Measurements from ENCODE around the gene STAT3.
"Not testable (repeated sequence)": the region's sequence is repeated elsewhere in the genome, so short reads cannot be mapped to it uniquely, and the experiment has no call there.

Gene STAT3

GRCh38 chr17:42271779-42272035 is 116.5 kb downstream of the STAT3 start:
- no peak overlapping the region for H3K4me3 ChIP-seq (ENCODE audit: insufficient read length, low read depth)
- no peaks in the 10 kb centered on the region for H3K9me3 ChIP-seq (ENCODE audit: insufficient read depth, low read length)
- TF ChIP-seq YY1 (IDR thresholded peaks at IDR 0.05; ENCODE audit: insufficient read depth, insufficient read length) (no peak), SUZ12 (IDR thresholded peaks at IDR 0.05; ENCODE audit: extremely low read depth, insufficient read depth, insufficient read length) (no peak), ZNF274 (IDR thresholded peaks at IDR 0.05; ENCODE audit: low read depth, low read length) (no peak)
- H3K27me3 ChIP-seq (ENCODE audit: insufficient read depth, insufficient read length) = peaks cover 18% of the 10 kb centered on the region
- no peak overlapping the region for H3K9ac ChIP-seq (ENCODE audit: insufficient read length, low read depth)
- H3K36me3 ChIP-seq (ENCODE audit: insufficient read depth, insufficient read length, low read length) = no peaks in the 10 kb centered on the region
- DNase-seq (ENCODE audit: low read depth, low spot score) = no peak
- H3K4me1 ChIP-seq (ENCODE audit: insufficient read depth, insufficient read length) = peaks cover 3% of the 10 kb centered on the region

GRCh38 chr17:42271006-42271778 is 117.0 kb downstream of the STAT3 start:
- no peak for TF ChIP-seq YY1 (IDR thresholded peaks at IDR 0.05; ENCODE audit: insufficient read depth, insufficient read length)
- TF ChIP-seq ZNF274 (IDR thresholded peaks at IDR 0.05; ENCODE audit: low read depth, low read length) = no peak
- no peak for TF ChIP-seq SUZ12 (IDR thresholded peaks at IDR 0.05; ENCODE audit: extremely low read depth, insufficient read depth, insufficient read length)
- Histone ChIP-seq H3K4me1 (ENCODE audit: insufficient read depth, insufficient read length) (peaks cover 3% of the 10 kb centered on the region), H3K9me3 (ENCODE audit: insufficient read depth, low read length) (no peaks in the 10 kb centered on the region), H3K27me3 (ENCODE audit: insufficient read depth, insufficient read length) (peaks cover 15% of the 10 kb centered on the region), H3K9ac (ENCODE audit: insufficient read length, low read depth) (no peak overlapping the region), H3K36me3 (ENCODE audit: insufficient read depth, insufficient read length, low read length) (no peaks in the 10 kb centered on the region), H3K4me3 (ENCODE audit: insufficient read length, low read depth) (no peak overlapping the region)
- no peak for DNase-seq (ENCODE audit: low read depth, low spot score)

GRCh38 chr17:42270596-42270995 is 117.6 kb downstream of the STAT3 start:
- TF ChIP-seq YY1 (IDR thresholded peaks at IDR 0.05; ENCODE audit: insufficient read depth, insufficient read length) = no peak
- TF ChIP-seq ZNF274 (IDR thresholded peaks at IDR 0.05; ENCODE audit: low read depth, low read length) = no peak
- no peak for TF ChIP-seq SUZ12 (IDR thresholded peaks at IDR 0.05; ENCODE audit: extremely low read depth, insufficient read depth, insufficient read length)
- peaks cover 15% of the 10 kb centered on the region for H3K27me3 ChIP-seq (ENCODE audit: insufficient read depth, insufficient read length)
- H3K9me3 ChIP-seq (ENCODE audit: insufficient read depth, low read length) = no peaks in the 10 kb centered on the region
- no peaks in the 10 kb centered on the region for H3K36me3 ChIP-seq (ENCODE audit: insufficient read depth, insufficient read length, low read length)
- H3K9ac ChIP-seq (ENCODE audit: insufficient read length, low read depth) = no peak overlapping the region
- peaks cover 3% of the 10 kb centered on the region for H3K4me1 ChIP-seq (ENCODE audit: insufficient read depth, insufficient read length)
- H3K4me3 ChIP-seq (ENCODE audit: insufficient read length, low read depth) = no peak overlapping the region
- no peak for DNase-seq (ENCODE audit: low read depth, low spot score)

DNA sequence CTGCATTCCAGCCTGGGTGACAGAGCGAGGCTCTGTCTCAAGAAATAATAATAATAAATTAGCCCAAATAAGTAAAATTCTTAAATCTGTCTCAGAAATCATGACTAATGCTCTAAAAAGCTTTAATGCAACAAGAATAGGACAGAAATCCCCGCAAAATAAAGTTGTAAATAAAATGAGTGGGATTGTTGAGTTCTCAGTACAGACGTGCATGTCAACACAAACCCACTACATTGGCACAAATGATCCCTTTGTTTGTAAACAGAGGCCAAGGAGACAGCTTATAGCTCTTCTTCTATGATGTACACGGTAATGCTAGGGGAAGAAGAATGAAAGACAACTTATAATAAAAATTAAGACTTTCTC is 118.1 kb downstream of the STAT3 start:
- no peak overlapping the region for H3K4me3 ChIP-seq (ENCODE audit: insufficient read length, low read depth)
- peaks cover 12% of the 10 kb centered on the region for H3K27me3 ChIP-seq (ENCODE audit: insufficient read depth, insufficient read length)
- DNase-seq (ENCODE audit: low read depth, low spot score) = no peak
- TF ChIP-seq SUZ12 (IDR thresholded peaks at IDR 0.05; ENCODE audit: extremely low read depth, insufficient read depth, insufficient read length) = no peak
- TF ChIP-seq YY1 (IDR thresholded peaks at IDR 0.05; ENCODE audit: insufficient read depth, insufficient read length) = no peak
- no peak for TF ChIP-seq ZNF274 (IDR thresholded peaks at IDR 0.05; ENCODE audit: low read depth, low read length)
- H3K9ac ChIP-seq (ENCODE audit: insufficient read length, low read depth) = no peak overlapping the region
- H3K9me3 ChIP-seq (ENCODE audit: insufficient read depth, low read length) = no peaks in the 10 kb centered on the region
- H3K4me1 ChIP-seq (ENCODE audit: insufficient read depth, insufficient read length) = peaks cover 3% of the 10 kb centered on the region
- H3K36me3 ChIP-seq (ENCODE audit: insufficient read depth, insufficient read length, low read length) = no peaks in the 10 kb centered on the region

- TF ChIP-seq YY1 (IDR thresholded peaks at IDR 0.05; ENCODE audit: insufficient read depth, insufficient read length) (no peak), SUZ12 (IDR thresholded peaks at IDR 0.05; ENCODE audit: extremely low read depth, insufficient read depth, insufficient read length) (no peak), ZNF274 (IDR thresholded peaks at IDR 0.05; ENCODE audit: low read depth, low read length) (no peak)
- Histone ChIP-seq H3K4me3 (ENCODE audit: insufficient read length, low read depth) (no peak overlapping the region), H3K27me3 (ENCODE audit: insufficient read depth, insufficient read length) (no peaks in the 10 kb centered on the region), H3K9ac (ENCODE audit: insufficient read length, low read depth) (no peak overlapping the region), H3K36me3 (ENCODE audit: insufficient read depth, insufficient read length, low read length) (no peaks in the 10 kb centered on the region), H3K4me1 (ENCODE audit: insufficient read depth, insufficient read length) (no peaks in the 10 kb centered on the region), H3K9me3 (ENCODE audit: insufficient read depth, low read length) (no peaks in the 10 kb centered on the region)
- DNase-seq (ENCODE audit: low read depth, low spot score) = no peak
Observed at GRCh38 chr17:42268236-42268635, 120.0 kb downstream of the STAT3 start.

DNA sequence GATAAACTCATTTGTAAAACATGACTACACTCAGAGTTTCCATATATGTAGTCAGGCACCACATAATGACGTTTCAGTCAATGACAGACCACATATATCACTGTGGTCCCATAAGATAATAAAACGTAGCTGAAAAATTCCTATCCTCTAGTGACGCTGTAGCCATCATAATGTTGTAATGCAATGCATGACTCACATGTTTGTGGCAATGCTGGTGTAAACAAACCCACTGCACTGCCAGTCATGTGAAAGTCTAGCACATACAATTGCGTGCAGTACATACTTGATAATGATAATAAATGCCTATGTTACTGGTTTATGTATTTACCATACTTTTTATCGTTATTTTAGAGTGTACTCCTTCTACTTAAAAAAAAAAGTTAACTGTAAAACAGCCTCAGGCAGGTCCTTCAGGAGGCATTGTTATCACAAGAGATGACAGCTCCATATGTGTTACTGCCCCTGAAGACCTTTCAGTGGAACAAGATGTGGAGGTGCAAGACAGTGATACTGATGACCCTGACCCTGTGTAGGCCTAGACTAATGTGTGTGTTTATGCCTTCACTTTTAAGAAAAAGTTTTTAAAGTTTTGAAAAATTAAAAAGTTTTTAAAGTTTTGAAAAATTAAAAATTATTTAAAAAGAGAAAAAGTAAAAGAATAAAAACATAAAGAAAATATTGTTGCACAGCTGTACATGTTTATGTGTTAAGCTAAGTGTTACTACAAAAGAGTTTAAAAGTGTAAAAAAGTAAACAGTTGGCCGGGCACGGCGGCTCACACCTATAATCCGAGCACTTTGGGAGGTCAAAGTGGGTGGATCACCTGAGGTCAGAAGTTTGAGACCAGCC is 121.1 kb downstream of the STAT3 start:
- no peak overlapping the region for H3K9ac ChIP-seq (ENCODE audit: insufficient read length, low read depth)
- TF ChIP-seq YY1 (IDR thresholded peaks at IDR 0.05; ENCODE audit: insufficient read depth, insufficient read length) = no peak
- no peak for TF ChIP-seq SUZ12 (IDR thresholded peaks at IDR 0.05; ENCODE audit: extremely low read depth, insufficient read depth, insufficient read length)
- no peak overlapping the region for H3K4me3 ChIP-seq (ENCODE audit: insufficient read length, low read depth)
- no peaks in the 10 kb centered on the region for H3K36me3 ChIP-seq (ENCODE audit: insufficient read depth, insufficient read length, low read length)
- H3K4me1 ChIP-seq (ENCODE audit: insufficient read depth, insufficient read length) = no peaks in the 10 kb centered on the region
- H3K27me3 ChIP-seq (ENCODE audit: insufficient read depth, insufficient read length) = no peaks in the 10 kb centered on the region
- no peaks in the 10 kb centered on the region for H3K9me3 ChIP-seq (ENCODE audit: insufficient read depth, low read length)
- no peak for DNase-seq (ENCODE audit: low read depth, low spot score)

- TF ChIP-seq YY1 (IDR thresholded peaks at IDR 0.05; ENCODE audit: insufficient read depth, insufficient read length) (no peak), SUZ12 (IDR thresholded peaks at IDR 0.05; ENCODE audit: extremely low read depth, insufficient read depth, insufficient read length) (no peak)
- H3K4me3 ChIP-seq (ENCODE audit: insufficient read length, low read depth) = no peak overlapping the region
- no peaks in the 10 kb centered on the region for H3K27me3 ChIP-seq (ENCODE audit: insufficient read depth, insufficient read length)
- H3K4me1 ChIP-seq (ENCODE audit: insufficient read depth, insufficient read length) = no peaks in the 10 kb centered on the region
- H3K9me3 ChIP-seq (ENCODE audit: insufficient read depth, low read length) = no peaks in the 10 kb centered on the region
- H3K9ac ChIP-seq (ENCODE audit: insufficient read length, low read depth) = no peak overlapping the region
- DNase-seq (ENCODE audit: low read depth, low spot score) = no peak
- H3K36me3 ChIP-seq (ENCODE audit: insufficient read depth, insufficient read length, low read length) = no peaks in the 10 kb centered on the region
Observed at GRCh38 chr17:42266462-42266861, 121.8 kb downstream of the STAT3 start.

DNA sequence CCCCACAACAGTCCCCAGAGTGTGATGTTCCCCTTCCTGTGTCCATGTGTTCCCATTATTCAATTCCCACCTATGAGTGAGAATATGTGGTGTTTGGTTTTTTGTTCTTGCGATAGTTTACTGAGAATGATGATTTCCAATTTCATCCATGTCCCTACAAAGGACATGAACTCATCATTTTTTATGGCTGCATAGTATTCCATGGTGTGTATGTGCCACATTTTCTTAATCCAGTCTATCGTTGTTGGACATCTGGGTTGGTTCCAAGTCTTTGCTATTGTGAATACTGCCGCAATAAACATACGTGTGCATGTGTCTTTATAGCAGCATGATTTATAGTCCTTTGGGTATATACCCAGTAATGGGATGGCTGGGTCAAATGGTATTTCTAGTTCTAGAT is 123.9 kb downstream of the STAT3 start:
- not testable (repeated sequence) for H3K9ac ChIP-seq (ENCODE audit: insufficient read length, low read depth); H3K4me1 ChIP-seq (ENCODE audit: insufficient read depth, insufficient read length); H3K27me3 ChIP-seq (ENCODE audit: insufficient read depth, insufficient read length); H3K9me3 ChIP-seq (ENCODE audit: insufficient read depth, low read length); DNase-seq (ENCODE audit: low read depth, low spot score); H3K4me3 ChIP-seq (ENCODE audit: insufficient read length, low read depth); H3K36me3 ChIP-seq (ENCODE audit: insufficient read depth, insufficient read length, low read length)

Data from NT2/D1 (cell line).